Measurements from ENCODE around the gene KIFAP3. TPM values are rescaled to one million over a fixed set of nuclear protein-coding genes. Genes with fewer than 3 reads are reported as not detected.
A peak's percentile ranks its signal among the peaks of the same experiment; 100 is the strongest.

Gene KIFAP3
- total RNA-seq, 1 donor from 2014 or later = 12.6 TPM

GRCh38 chr1:169900571-169900970, 173.9 kb downstream of the KIFAP3 start:
- intact Hi-C loops (cut with DNase I) = no loop called here
- H3K27ac ChIP-seq = no peak overlapping the region
- H3K27me3 ChIP-seq = no peaks in the 10 kb centered on the region
- H3K4me1 ChIP-seq = no peaks in the 10 kb centered on the region
- no peak overlapping the region for H3K4me3 ChIP-seq
- DNase-seq (ENCODE audit: low spot score in 2 of 2) = no peak
- no peaks in the 10 kb centered on the region for H3K9me3 ChIP-seq
- TF ChIP-seq CTCF (IDR thresholded peaks at IDR 0.05) = no peak
- no peaks in the 10 kb centered on the region for H3K36me3 ChIP-seq

- TF ChIP-seq CTCF (IDR thresholded peaks at IDR 0.05) = no peak
Measured at GRCh38 chr1:169899519-169900217, 174.8 kb downstream of the KIFAP3 start.

GRCh38 chr1:169896013-169896412, 178.5 kb downstream of the KIFAP3 start:
- intact Hi-C loops (cut with DNase I) = no loop called here
- Histone ChIP-seq H3K27me3 (no peaks in the 10 kb centered on the region), H3K27ac (no peak overlapping the region), H3K4me1 (peaks cover 6 to 14% of the 10 kb centered on the region in 2 donors), H3K4me3 (no peak overlapping the region), H3K36me3 (no peaks in the 10 kb centered on the region), H3K9me3 (no peaks in the 10 kb centered on the region)
- DNase-seq (ENCODE audit: low spot score in 2 of 2) = no peak
- no peak for TF ChIP-seq CTCF (IDR thresholded peaks at IDR 0.05)

More at GRCh38 chr1:169899519-169900217, 174.8 kb downstream of the KIFAP3 start:
- H3K36me3 ChIP-seq = no peaks in the 10 kb centered on the region
- intact Hi-C loops (cut with DNase I) = no loop called here
- no peaks in the 10 kb centered on the region for H3K9me3 ChIP-seq
- H3K27ac ChIP-seq = no peak overlapping the region
- no peak for DNase-seq (ENCODE audit: low spot score in 2 of 2)
- H3K27me3 ChIP-seq = no peaks in the 10 kb centered on the region
- H3K4me3 ChIP-seq = no peak overlapping the region
- no peaks in the 10 kb centered on the region for H3K4me1 ChIP-seq

GRCh38 chr1:169894424-169895145, 179.9 kb downstream of the KIFAP3 start:
- Histone ChIP-seq H3K36me3 (no peaks in the 10 kb centered on the region), H3K4me3 (peak overlapping the region; percentile 90 to 97), H3K27me3 (no peaks in the 10 kb centered on the region), H3K9me3 (no peaks in the 10 kb centered on the region), H3K27ac (peak overlapping the region; percentile 84 to 98), H3K4me1 (peaks cover 6 to 18% of the 10 kb centered on the region in 2 donors)
- intact Hi-C loops (cut with DNase I) = no loop called here
- TF ChIP-seq CTCF (IDR thresholded peaks at IDR 0.05) = no peak
- no peak for DNase-seq (ENCODE audit: low spot score in 2 of 2)

GRCh38 chr1:169893645-169894423, 180.7 kb downstream of the KIFAP3 start, which contains the start of gene SCYL3:
TSS of gene SCYL3 (minus strand) at chr1:169893896. CDS start at chr1:169888840, 5,056 bp downstream.
- Histone ChIP-seq H3K36me3 (no peaks in the 10 kb centered on the region), H3K27ac (peak within 1 kb of the TSS; percentile 84 to 98), H3K9me3 (no peaks in the 10 kb centered on the region), H3K27me3 (no peaks in the 10 kb centered on the region), H3K4me1 (peaks cover 6 to 18% of the 10 kb centered on the region in 2 donors), H3K4me3 (peak within 1 kb of the TSS; percentile 90 to 97)
- no peak for TF ChIP-seq CTCF (IDR thresholded peaks at IDR 0.05)
- peak; percentile 91 to 97 for DNase-seq (ENCODE audit: low spot score in 2 of 2)
- intact Hi-C loops (cut with DNase I) = loop anchor here (1.0 to 2.0 kb wide), 2 partner anchors 99 to 407 kb away; a partner anchor contains a TSS
